Measurements from ENCODE around the gene SV2A.
"Not testable (repeated sequence)": the region's sequence is repeated elsewhere in the genome, so short reads cannot be mapped to it uniquely, and the experiment has no call there.

Gene SV2A

GRCh38 chr1:149929856-149930255, 12.2 kb upstream of the SV2A start:
- DNase-seq (ENCODE audit: low read depth in 2 of 2): no peak

DNA sequence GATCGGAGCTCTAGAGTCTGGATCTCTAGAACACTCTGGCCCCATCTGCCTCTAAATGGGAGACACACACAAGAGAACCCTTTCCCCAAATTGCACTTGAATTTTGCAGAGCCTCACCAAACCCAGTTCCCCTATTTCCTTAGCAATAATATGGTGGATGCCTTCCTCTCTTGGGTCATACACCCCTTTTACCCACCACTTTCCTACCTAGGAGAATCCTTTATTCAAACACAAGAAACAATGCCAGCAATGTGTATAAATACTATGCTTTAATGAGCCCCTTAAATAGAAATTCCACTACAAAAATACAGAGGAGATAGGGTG, 10.7 kb upstream of the SV2A start:
- no peak for DNase-seq (ENCODE audit: low read depth in 2 of 2)

DNA sequence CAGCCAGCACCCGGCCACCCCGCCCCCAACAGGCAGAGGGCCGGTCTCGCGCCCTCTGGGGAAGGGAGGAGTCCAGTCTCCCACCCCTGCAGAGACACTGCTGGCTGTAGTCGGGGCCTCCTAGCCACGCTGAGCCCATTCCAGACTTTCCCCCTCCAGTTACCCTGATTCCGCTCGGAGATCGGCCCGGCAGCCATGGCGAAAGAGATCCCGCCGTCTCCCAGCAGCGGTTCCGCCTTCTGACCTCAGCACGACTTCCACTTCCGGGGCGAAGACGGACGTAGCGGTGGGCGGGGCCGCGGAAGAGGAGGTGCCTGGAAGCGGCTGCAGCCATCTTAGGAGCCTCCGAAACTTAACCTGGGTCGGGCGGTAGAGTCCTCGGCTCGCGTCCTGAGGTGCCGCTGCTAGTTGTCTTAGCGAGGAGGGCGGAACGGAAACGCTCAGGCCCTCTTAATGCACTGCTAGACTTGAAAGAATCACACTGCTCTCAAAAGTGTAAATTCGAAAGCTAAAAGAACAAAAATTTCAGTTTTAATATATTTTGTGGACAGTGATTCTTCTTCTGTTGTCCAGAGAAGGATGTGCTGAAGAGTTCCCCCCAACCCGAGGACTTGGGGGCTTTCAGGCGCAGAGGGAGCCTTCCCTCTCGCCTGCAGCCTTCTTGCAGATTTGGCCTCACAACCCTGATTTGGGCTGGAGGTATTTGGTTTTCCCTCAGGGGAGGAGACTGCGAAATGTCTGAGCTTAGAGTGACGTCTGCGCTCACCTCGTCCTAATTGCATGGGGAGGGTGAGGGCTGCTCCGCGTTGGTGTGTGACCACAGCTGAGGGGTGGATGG, 10.1 kb upstream of the SV2A start, which contains the start of gene SF3B4:
SF3B4 (minus strand) TSS at position 241 of the 838 bp plus-strand sequence; CDS start at position 197, 44 bp downstream.
- DNase-seq (ENCODE audit: low read depth in 2 of 2): peak; percentile 90 to 94

- DNase-seq (ENCODE audit: low read depth in 2 of 2): no peak
These were observed 9.5 kb upstream of the SV2A start for GRCh38 chr1:149927056-149927562.

DNA sequence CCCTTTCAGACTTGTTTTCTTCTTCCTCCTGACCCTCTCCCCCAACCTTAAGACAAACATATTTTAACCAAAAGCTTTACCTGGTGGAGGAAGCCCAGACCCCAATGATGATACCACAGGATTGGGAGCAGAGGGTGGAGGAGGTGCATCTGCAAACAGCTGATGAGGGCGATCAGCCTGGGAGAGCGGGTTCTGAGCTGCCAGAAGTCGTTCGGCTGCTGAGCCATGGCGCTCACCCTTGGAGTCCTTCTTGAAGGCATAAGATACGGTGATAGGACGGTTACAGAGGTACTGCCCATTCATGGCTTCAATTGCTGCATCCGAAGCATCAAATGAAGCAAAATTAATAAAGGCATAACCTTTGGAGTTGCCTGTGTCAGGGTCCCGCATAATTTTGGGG, 8.7 kb upstream of the SV2A start:
- DNase-seq (ENCODE audit: low read depth in 2 of 2): no peak

DNA sequence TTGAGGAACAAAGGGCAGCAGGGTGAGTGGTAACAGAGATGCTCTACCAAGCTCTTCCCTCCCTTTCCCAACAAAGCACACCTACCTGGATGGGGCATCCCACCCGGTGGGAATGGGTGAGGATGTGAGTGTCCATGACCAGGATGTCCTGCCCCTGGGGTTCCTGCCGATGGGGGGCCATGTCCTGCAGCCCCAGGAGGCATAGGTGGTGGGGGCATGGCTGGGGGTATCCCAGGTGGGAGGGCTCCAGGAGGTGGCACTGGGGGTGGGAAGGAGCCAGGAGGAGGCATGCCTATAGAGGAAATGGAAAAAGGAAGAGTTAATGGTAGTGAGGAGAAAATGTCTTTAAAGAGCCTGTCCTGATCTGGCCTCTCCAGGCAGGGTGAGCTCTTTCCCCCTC, 8.1 kb upstream of the SV2A start:
- no peak for DNase-seq (ENCODE audit: low read depth in 2 of 2)

DNA sequence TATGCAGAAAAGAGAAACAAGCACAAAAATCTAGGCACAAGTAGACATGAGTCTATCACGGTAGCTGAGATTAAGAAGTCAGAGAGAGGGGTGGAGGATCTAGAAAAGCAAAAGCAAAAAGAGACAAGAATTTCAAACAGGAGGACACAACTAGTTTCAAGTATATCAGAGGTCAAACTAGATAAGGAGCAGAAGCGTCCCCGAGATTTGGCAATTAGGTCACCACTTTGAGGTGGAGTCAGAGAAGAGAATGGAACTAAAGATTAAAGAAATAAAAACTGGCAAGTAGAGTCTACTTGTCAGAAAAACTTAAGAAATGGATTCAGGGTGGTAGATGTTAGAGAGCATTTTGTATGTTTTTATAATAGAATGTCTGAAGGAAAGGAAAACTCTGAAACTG, 7.7 kb upstream of the SV2A start:
- no peak for DNase-seq (ENCODE audit: low read depth in 2 of 2)

DNA sequence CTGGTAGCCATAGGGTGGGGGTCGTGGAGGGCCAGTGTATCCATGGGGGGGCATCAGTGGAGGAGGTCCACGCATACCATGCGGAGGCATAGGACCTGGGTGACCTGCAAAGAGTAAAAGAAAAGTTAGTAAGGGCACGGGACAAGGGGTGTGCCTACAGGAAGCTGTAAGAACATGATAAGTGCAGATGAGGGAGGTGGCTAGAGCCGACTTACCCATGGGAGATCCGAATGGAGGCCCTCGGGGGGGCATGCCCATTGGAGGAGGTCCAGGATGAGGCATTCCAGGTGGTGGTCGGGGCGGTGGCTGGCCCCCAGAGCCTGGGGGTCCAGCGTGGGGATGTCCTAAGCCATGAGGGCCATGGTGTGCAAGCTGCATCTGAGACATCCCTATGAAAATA, 6.0 kb upstream of the SV2A start:
- DNase-seq (ENCODE audit: low read depth in 2 of 2): no peak

DNA sequence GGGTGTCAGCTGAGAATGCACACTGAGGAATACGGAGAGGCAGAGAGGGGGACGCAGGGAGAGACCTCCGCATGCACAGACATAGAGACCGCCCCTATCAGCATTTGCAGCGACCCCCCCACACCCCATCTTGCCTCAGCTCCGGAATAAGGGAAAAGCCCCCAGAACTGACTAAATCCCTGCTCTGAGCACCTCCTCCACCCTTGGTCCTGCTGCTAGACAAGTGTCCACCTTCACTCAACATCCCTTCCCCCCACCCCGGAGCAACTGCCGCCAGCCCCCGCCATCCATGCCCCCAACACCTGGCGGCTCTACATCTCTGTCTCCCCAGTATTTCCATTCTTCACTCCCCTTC, 769 bp downstream of the SV2A start:
- no peak for DNase-seq (ENCODE audit: low read depth in 2 of 2)

- DNase-seq (ENCODE audit: low read depth in 2 of 2): no peak
These were observed 1.3 kb downstream of the SV2A start for GRCh38 chr1:149916193-149916897.

DNA sequence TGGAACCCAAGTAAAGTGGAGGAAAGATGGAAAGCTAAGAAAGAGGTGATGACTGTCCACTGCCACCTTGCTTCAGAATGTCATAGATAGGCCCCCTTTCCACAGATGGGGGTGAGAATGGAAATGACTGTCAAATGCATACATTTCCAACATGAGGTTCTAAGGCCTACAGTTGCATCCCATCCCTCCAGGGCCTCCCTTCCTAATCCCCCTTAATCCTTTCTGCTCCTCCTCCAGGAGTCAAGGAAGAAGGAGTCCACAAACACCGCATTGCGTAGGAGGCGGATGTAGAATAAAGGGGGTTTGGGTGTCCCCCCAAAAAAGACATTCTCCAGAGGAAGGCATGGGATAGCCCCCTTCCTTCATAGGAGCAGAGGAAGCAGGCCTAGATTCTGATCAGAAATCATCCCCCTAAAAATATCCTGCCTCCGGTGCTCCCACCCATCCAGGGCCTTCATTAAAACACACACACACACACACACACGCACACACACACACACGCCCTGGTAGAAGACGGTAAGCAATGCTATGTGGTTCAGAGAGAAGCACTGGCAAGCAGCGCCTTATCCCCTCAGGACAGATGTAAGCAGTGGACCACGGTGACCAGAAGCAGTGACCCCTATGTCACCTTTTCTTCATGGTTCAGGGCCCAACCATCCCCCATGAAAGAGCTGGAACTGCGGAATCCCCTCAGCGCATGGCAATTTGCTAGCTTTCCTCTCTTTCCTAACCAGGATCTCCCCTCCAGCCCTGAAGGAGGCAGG, 2.0 kb downstream of the SV2A start:
- DNase-seq (ENCODE audit: low read depth in 2 of 2): no peak

GRCh38 chr1:149914545-149914944, 3.1 kb downstream of the SV2A start:
- DNase-seq (ENCODE audit: low read depth in 2 of 2): no peak

DNA sequence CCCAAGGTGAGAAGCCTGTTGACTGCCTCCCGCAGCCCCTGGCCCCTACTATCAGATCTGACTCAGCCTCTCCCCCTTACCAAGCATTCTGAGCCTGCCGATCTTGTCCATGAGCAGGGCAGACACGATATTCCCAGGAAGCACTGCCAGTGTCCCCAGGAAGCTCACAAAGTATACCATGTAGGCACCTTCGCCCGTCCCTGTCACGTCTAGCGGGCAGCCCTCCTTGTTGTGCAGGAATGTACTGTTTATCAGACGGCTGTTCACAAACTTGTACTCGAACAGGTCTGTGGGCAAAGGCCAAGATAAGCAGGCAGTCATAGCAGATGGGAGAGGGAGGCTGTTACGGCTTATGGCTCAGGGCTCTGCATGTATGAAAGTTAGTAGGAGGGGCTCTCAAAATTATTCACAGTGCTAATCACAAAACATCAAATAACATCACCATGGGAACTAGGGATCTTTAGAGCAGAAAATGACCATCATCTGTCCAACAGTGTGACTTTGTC, 11.0 kb downstream of the SV2A start:
- no peak for DNase-seq (ENCODE audit: low read depth in 2 of 2)

DNA sequence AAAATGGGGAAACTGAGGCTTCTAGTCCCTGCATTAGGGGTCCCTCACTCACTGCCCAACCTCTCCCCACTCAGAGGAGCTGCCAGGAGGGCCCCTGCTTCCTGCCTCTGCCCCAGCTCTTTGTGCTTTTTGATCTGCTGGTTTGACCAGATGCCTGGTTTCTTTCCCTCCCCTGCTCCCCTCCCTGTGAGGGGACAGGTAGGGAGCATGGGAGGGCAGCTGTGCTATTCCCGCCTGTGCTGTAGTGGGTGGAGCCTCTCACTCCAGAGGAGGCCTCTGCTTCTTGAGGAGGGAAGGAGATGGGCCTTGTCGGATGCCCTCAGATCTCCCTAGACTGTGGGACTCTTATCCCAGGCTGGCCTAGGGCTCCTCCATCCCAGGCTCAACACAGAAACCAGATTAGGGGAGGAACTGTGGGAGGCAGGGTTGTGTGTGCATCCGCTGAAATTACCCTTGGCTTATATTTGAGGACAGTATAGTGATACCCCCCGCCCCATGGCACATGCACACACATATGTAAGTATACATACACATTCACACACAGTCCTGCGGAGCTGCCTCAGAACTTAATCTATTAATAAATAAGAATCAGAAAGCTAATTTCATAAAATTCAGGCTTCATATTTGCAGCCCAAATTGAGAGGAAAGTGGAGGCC, 13.7 kb downstream of the SV2A start:
- DNase-seq (ENCODE audit: low read depth in 2 of 2): no peak

- peak; percentile 67 to 79 for DNase-seq (ENCODE audit: low read depth in 2 of 2)
These were observed 18.0 kb downstream of the SV2A start, which contains the start of gene BOLA1 for GRCh38 chr1:149899460-149900284. Gene BOLA1, plus strand, starts transcription at chr1:149899568. Its CDS starts 492 bp downstream, at chr1:149900060.

DNA sequence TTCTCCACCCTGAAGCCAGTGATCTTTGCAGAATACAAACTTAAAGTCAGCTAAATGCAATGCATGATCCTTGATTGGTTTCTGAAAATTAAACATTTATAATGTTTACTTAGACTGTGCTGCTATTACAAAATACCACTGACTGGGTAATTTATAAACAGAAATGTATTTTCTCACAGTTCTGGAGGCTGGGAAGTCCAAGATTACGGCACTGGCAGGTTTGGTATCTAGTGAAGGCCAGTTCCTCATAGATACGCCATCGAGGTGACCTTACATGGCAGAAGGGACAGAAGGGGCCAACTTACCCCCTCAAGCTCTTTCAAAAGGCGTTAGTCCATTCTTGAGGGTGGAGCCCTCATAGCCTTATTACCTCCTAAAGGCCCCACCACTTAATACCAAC, 21.1 kb downstream of the SV2A start:
- DNase-seq (ENCODE audit: low read depth in 2 of 2): no peak

DNA sequence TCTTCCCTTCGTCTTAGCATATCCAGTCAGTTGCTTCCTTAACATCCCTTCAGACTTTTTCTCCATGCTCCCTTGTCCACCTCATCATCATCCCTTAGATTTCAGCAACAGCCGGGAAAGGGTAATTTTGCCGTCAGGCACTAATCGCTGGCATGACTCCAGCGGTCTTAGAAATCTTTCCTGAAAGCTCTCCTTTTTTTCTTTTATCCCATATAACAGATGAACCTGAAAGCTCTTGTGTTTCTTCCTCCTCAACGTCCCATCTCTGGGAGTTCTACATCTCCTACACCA, 28.7 kb downstream of the SV2A start:
- no peak for DNase-seq (ENCODE audit: low read depth in 2 of 2)

GRCh38 chr1:149888247-149888998, 29.2 kb downstream of the SV2A start:
- peak; percentile 77 to 78 for DNase-seq (ENCODE audit: low read depth in 2 of 2)

DNA sequence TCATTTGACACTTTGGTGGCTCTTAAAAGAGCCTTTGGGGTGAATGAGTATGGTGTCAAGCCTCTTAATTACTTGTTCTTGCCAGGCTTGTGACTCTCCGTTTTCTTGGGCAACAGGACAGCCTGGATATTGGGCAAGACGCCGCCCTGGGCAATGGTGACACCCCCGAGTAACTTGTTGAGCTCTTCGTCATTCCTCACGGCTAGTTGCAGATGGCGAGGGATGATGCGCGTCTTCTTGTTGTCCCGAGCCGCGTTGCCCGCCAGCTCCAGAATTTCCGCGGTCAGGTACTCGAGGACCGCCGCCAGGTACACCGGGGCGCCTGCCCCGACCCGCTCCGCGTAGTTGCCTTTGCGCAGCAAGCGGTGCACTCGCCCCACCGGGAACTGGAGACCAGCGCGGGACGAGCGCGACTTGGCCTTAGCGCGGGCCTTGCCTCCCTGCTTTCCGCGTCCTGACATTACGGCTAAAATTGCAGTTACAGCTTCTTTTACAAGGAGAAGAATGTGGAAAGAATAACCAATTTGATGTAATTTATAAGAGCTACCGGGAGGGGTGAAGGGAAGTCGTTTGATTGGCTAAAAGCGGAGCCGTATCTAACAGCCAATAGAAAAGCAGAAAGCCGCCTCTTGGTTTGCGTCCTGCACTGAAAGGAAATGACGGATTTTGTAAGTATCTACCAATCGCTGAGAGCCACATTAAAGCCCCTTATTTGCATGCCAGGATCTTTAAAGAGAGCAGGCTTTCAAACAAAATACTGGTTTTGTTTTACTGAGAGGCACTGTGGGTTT, 30.0 kb downstream of the SV2A start:
- DNase-seq (ENCODE audit: low read depth in 2 of 2): peak; percentile 60 to 64

DNA sequence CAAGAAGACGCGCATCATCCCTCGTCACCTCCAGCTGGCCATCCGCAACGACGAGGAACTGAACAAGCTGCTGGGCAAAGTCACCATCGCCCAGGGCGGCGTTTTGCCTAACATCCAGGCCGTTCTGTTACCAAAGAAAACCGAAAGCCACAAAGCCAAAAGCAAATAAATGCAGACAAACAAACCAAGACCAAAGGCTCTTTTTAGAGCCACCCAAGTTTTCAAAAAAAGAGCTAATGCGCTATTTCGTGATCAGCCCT, 30.5 kb downstream of the SV2A start:
- DNase-seq (ENCODE audit: low read depth in 2 of 2): not testable (repeated sequence)
